ENCODE data around the gene PDCD2L.

- no peak for TF ChIP-seq CTCF (conservative IDR thresholded peaks at IDR 0.05; ENCODE audit: low read depth, low read length)
- no peak for TF ChIP-seq EZH2 (IDR thresholded peaks at IDR 0.05; ENCODE audit: low read length, unreplicated experiment)
These were observed 16.8 kb upstream of the PDCD2L start for GRCh38 chr19:34387446-34387810.

Data from PC-3 (cell line).